Renal pelvis (tissue), 4 donors: ENCODE results near the gene WDR12. TPM values are rescaled to one million over a fixed set of nuclear protein-coding genes. Genes with fewer than 3 reads are reported as not detected.

Experiments used
- DNase-seq: peaks from one replicate; pipeline ENCODE4 v3.0.0-alpha.2; 2013
- polyA plus RNA-seq, 3 donors: library from polyadenylated mRNA; unstranded; fragments of 120-200 nt; gene quantifications; one replicate each; pipeline ENCODE4 v1.2.1, GENCODE V29; 2013; ENCODE audit not compliant: insufficient read length in 3 of 3

WDR12 gene
- polyA plus RNA-seq, 3 donors, result 107 to 123 (median 114) TPM

GRCh38 chr2:202824901-202825300 lies 86.6 kb downstream of the WDR12 start:
- DNase-seq, result no peak

Other genes starting within 250 kb of the WDR12 start
- gene ICA1L, start 39.9 kb downstream of the WDR12 start, polyA plus RNA-seq, result 10 to 100 TPM; 10.8 to 21.1 (median 18.3) TPM
- gene CARF, start 602 bp upstream of the WDR12 start, polyA plus RNA-seq, result 10 to 100 TPM; 10.0 to 21.1 (median 20.9) TPM
- 10 to 100 TPM; 10.8 to 20.0 (median 14.4) TPM for gene NBEAL1, start 103.2 kb upstream of the WDR12 start, polyA plus RNA-seq